Measurements from ENCODE around the gene CCDC47.

- peak; percentile 56 for TF ChIP-seq CTCF (IDR thresholded peaks at IDR 0.05; ENCODE audit: low read depth, low read length, poor library complexity, severe bottlenecking)
- no peak for TF ChIP-seq EZH2phosphoT487 (IDR thresholded peaks at IDR 0.05; ENCODE audit: borderline replicate concordance, low read length)
Observed at GRCh38 chr17:63696381-63696961, 76.9 kb downstream of the CCDC47 start.

Measured in DOHH2 (cell line).